ENCODE measurements around the gene DLG5. TPM values are rescaled to one million over a fixed set of nuclear protein-coding genes. Genes with fewer than 3 reads are reported as not detected.

DLG5 gene
- polyA plus RNA-seq, 1 of the 3 experiments (the other 2 are of a cell fraction): 31.3 TPM

- Histone ChIP-seq H3K27ac (ENCODE audit: low read depth in 2 of 2, low read length in 1 of 2) (peak overlapping the region in 1 of 2 experiments; percentile 86; a peak in 2 of 4 replicates), H3K27me3 (ENCODE audit: insufficient read depth) (no peaks in the 10 kb centered on the region), H3K36me3 (replicated peaks in 1 of 2; ENCODE audit: control insufficient read depth in 1 of 2, insufficient read depth in 2 of 2, low read length in 1 of 2) (no peaks in the 10 kb centered on the region), H3K4me2 (no peak overlapping the region), H3K9me3 (no peaks in the 10 kb centered on the region), H2AFZ (ENCODE audit: low read depth) (no peak overlapping the region), H3K79me2 (ENCODE audit: insufficient read depth) (peaks cover 100% of the 10 kb centered on the region), H3K4me3 (ENCODE audit: low read depth in 2 of 2, low read length in 1 of 2) (no peak overlapping the region), H3K4me1 (ENCODE audit: control insufficient read depth in 1 of 2, insufficient read depth in 2 of 2, low read depth in 1 of 2, low read length in 1 of 2) (peaks cover 7 to 40% of the 10 kb centered on the region in 2 experiments; a peak in 3 of 4 replicates), H4K20me1 (ENCODE audit: insufficient read depth) (peaks cover 72% of the 10 kb centered on the region), H3K9me2 (no peaks in the 10 kb centered on the region), H3F3A (replicated peaks; ENCODE audit: insufficient read depth) (no peaks in the 10 kb centered on the region), H3K9ac (no peak overlapping the region)
- CTCF ChIA-PET: no interaction called here
- WGBS (ENCODE audit: low lambda C conversion rate): 94% methylated on average over 4 of the region's 4 CpGs
- TF ChIP-seq GABPA (IDR thresholded peaks at IDR 0.05; ENCODE audit: low read depth) (no peak), GATA2 (CRISPR knock-in tag; IDR thresholded peaks at IDR 0.05) (no peak), TCF12 (IDR thresholded peaks at IDR 0.05) (no peak), YY1 (IDR thresholded peaks at IDR 0.05; ENCODE audit: low read depth) (no peak), TAF1 (IDR thresholded peaks at IDR 0.05; ENCODE audit: borderline replicate concordance, low read depth, low read length) (no peak), NFIC (IDR thresholded peaks at IDR 0.05; ENCODE audit: borderline replicate concordance) (no peak), FOXJ3 (CRISPR knock-in tag; IDR thresholded peaks at IDR 0.05) (no peak), REST (IDR thresholded peaks at IDR 0.05; ENCODE audit: low read depth, low read length) (no peak), CHD2 (IDR thresholded peaks at IDR 0.05; ENCODE audit: low read length, partially characterized antibody) (no peak), MXI1 (IDR thresholded peaks at IDR 0.05; ENCODE audit: low read depth, low read length) (no peak), PBX3 (IDR thresholded peaks at IDR 0.05) (no peak), ELF1 (IDR thresholded peaks at IDR 0.05) (no peak), CTCF (IDR thresholded peaks at IDR 0.05) (no peak), NRF1 (IDR thresholded peaks at IDR 0.05; ENCODE audit: low read depth, low read length) (no peak), FOXM1 (IDR thresholded peaks at IDR 0.05; ENCODE audit: low read depth) (no peak), SMC3 (IDR thresholded peaks at IDR 0.05; ENCODE audit: low read depth, low read length) (no peak), JUND (IDR thresholded peaks at IDR 0.05) (no peak)
- POLR2A ChIA-PET: no interaction called here
- no peak for DNase-seq
Observed at GRCh38 chr10:77899690-77900089, 26.9 kb downstream of the DLG5 start.
